ENCODE data around the gene ALDH1A1.

DNA sequence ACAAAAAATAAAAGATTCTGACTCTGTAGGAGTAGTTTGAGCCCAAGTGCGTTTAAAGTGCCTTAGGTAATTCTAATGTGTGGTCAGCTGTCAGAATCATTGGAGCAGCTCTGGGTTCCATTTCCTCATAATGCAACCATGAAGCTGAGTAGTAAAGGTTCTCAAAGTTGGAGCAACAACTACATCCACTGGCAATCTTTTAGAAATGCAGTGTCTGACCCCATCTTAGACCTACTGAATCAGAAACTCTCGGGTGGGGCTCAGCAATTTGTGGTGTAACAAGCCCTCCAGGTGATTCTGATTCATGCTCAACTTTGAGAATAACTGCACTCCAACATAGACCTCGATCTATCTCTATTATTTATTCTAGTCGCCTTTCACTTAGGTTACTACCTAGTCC, 7.6 kb upstream of the ALDH1A1 start:
- TF ChIP-seq POLR2AphosphoS5 (IDR thresholded peaks at IDR 0.05) (no peak), EP300 (IDR thresholded peaks at IDR 0.05) (no peak), POLR2A (IDR thresholded peaks at IDR 0.05; ENCODE audit: low read depth) (no peak)
- TF ChIP-seq, protein P1, sequence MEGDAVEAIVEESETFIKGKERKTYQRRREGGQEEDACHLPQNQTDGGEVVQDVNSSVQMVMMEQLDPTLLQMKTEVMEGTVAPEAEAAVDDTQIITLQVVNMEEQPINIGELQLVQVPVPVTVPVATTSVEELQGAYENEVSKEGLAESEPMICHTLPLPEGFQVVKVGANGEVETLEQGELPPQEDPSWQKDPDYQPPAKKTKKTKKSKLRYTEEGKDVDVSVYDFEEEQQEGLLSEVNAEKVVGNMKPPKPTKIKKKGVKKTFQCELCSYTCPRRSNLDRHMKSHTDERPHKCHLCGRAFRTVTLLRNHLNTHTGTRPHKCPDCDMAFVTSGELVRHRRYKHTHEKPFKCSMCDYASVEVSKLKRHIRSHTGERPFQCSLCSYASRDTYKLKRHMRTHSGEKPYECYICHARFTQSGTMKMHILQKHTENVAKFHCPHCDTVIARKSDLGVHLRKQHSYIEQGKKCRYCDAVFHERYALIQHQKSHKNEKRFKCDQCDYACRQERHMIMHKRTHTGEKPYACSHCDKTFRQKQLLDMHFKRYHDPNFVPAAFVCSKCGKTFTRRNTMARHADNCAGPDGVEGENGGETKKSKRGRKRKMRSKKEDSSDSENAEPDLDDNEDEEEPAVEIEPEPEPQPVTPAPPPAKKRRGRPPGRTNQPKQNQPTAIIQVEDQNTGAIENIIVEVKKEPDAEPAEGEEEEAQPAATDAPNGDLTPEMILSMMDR (IDR thresholded peaks at IDR 0.05): no peak
